Sigmoid colon (tissue), 7 donors: ENCODE data around the gene CAPN13. TPM values are rescaled to one million over a fixed set of nuclear protein-coding genes. Genes with fewer than 3 reads are reported as not detected.

ENCODE experiments used
- DNase-seq: peaks from one replicate; pipeline ENCODE4 v3.0.0-alpha.2; 2019
- H3K27ac ChIP-seq, 4 donors: fragments of 200-600 bp; sonication (generic); one replicate each; pipeline ENCODE4 v1.5.1; 2016 to 2019; ENCODE audit warnings: mild to moderate bottlenecking in 1 of 4
- H3K27me3 ChIP-seq, 3 donors: fragments of 200-600 bp; sonication (generic); one replicate each; pipeline ENCODE4 v1.5.1; 2019; ENCODE audit warnings: mild to moderate bottlenecking in 1 of 3
- H3K36me3 ChIP-seq, 4 donors: fragments of 200-600 bp; sonication (generic); one replicate each; pipeline ENCODE4 v1.5.1; 2016 to 2019
- H3K4me1 ChIP-seq, 4 donors: fragments of 200-600 bp; sonication (generic); one replicate each; pipeline ENCODE4 v1.5.1; 2017 to 2019
- H3K4me3 ChIP-seq, 4 donors: fragments of 200-600 bp; sonication (generic); one replicate each; pipeline ENCODE4 v1.5.1; 2017 to 2019; ENCODE audit warnings: mild to moderate bottlenecking in 2 of 4, moderate library complexity in 1 of 4
- H3K9me3 ChIP-seq, 4 donors: fragments of 200-600 bp in 3 of 4; sonication (generic) in 3 of 4; one replicate each; pipeline versions ENCODE4 v1.5.1 to v1.6.1; 2013 to 2019
- EP300 ChIP-seq, 4 donors: sonication (generic); formaldehyde crosslinking; IDR thresholded peaks; one replicate each; pipeline ENCODE4 v1.6.1; 2017; ENCODE audit warnings: antibody characterized with exemption in 4 of 4
- POLR2A ChIP-seq, 2 donors: fragments of 450-650 bp; IDR thresholded peaks; one replicate each; pipeline ENCODE4 v1.6.1; 2016; ENCODE audit warnings: antibody characterized with exemption in 2 of 2, mild to moderate bottlenecking in 2 of 2, moderate library complexity in 2 of 2
- POLR2AphosphoS5 ChIP-seq, 4 donors: sonication (generic); formaldehyde crosslinking; IDR thresholded peaks; one replicate each; pipeline ENCODE4 v1.6.1; 2017; ENCODE audit warnings: antibody characterized with exemption in 4 of 4
- WGBS, 2 donors: extraction: QIAGEN DNeasy Blood & Tissue Kit; methylation state at CpG; one replicate each; pipeline ENCODE4 v1.1.7; 2013; 5-methylcytosine and 5-hydroxymethylcytosine counted together
- intact Hi-C: fragments of 100-400 bp; cut with DNase I; formaldehyde crosslinking; loops from one replicate; pipeline ENCODE4 v1.15.1; 2023
- polyA plus RNA-seq, 3 donors: library from polyadenylated mRNA; stranded (reverse); fragments of 200-250 nt; gene quantifications; one replicate each; pipeline ENCODE4 v1.2.3, GENCODE V29; 2013
- small RNA-seq, 3 donors: library from RNA; depleted of rRNA; stranded (forward); fragments of <200 nt; gene quantifications; one replicate each; pipeline ENCODE3, GENCODE V24; 2016
- total RNA-seq, 4 donors: library from RNA; depleted of rRNA; stranded (reverse); fragments of >200 nt; gene quantifications; one replicate each; pipeline ENCODE4 v1.1.0, GENCODE V29; 2016
- TF ChIP-seq, protein P1 (sequence below), 4 experiments: fragments of 450-650 bp in 3 of 4; fragments of 200-600 bp in 1 of 4; IDR thresholded peaks; one replicate each; pipeline ENCODE4 v1.5.1; 2016 to 2019; ENCODE audit warnings: antibody characterized with exemption in 4 of 4, mild to moderate bottlenecking in 3 of 4, moderate library complexity in 2 of 4
- donor health status: healthy with polysubstance abuse.
- donor health status: Bipolar disorder and iron deficiency.
- donor health status: healthy.

CAPN13 gene
- total and polyA plus RNA-seq, 7 donors, result 11.4 to 17.3 (median 12.2) TPM; not detected in 4

DNA sequence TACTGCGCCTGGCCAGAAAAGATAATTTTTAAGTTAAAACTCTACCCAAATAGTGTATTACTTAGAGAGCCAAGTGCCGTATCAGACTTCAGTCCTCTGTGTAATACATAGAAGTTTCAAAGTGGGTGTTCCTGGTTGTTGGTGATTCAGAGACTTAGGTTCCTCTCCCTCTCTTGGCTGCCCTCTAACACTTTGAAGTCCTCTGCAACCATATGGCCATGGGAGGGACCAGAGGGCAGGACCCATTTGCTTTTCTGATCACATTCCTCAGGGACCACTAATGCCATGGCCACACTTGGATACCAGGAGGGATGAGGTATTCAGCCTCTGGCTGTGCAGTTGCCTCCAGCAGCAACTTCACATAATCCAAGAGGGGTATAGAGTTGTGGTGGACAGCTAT is 131.5 kb downstream of the CAPN13 start:
- Histone ChIP-seq H3K4me3 (no peak overlapping the region), H3K4me1 (no peaks in the 10 kb centered on the region), H3K9me3 (no peaks in the 10 kb centered on the region), H3K27me3 (no peaks in the 10 kb centered on the region), H3K36me3 (no peaks in the 10 kb centered on the region), H3K27ac (no peak overlapping the region)
- DNase-seq, result peak; percentile 22
- TF ChIP-seq, protein P1, sequence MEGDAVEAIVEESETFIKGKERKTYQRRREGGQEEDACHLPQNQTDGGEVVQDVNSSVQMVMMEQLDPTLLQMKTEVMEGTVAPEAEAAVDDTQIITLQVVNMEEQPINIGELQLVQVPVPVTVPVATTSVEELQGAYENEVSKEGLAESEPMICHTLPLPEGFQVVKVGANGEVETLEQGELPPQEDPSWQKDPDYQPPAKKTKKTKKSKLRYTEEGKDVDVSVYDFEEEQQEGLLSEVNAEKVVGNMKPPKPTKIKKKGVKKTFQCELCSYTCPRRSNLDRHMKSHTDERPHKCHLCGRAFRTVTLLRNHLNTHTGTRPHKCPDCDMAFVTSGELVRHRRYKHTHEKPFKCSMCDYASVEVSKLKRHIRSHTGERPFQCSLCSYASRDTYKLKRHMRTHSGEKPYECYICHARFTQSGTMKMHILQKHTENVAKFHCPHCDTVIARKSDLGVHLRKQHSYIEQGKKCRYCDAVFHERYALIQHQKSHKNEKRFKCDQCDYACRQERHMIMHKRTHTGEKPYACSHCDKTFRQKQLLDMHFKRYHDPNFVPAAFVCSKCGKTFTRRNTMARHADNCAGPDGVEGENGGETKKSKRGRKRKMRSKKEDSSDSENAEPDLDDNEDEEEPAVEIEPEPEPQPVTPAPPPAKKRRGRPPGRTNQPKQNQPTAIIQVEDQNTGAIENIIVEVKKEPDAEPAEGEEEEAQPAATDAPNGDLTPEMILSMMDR (IDR thresholded peaks at IDR 0.05), result no peak
- TF ChIP-seq EP300 (IDR thresholded peaks at IDR 0.05) (no peak), POLR2A (IDR thresholded peaks at IDR 0.05) (no peak), POLR2AphosphoS5 (IDR thresholded peaks at IDR 0.05) (no peak)
- 95% methylated on average over 2 of the region's 2 CpGs for WGBS, 2 donors
- intact Hi-C loops, result no loop called here

DNA sequence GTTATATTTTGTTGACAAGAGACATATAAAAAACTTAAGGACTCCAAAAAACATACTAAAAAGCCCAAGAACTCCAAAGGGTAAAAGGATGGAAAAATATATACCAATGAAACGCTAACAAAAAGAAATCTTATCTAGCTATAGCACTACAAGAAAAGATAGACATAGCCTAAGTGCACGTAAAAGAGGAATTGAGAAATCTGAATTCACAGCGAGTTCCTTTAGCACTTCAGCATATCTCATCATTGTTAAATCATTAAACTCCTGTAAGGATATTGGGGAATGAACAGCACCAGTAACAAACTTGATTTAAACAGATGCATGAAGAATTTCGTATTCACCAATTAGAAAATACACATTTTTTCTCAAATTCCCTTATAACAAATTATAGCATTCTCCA is 134.1 kb downstream of the CAPN13 start:
- no peak overlapping the region for H3K4me3 ChIP-seq
- no peaks in the 10 kb centered on the region for H3K36me3 ChIP-seq
- H3K27me3 ChIP-seq, result no peaks in the 10 kb centered on the region
- TF ChIP-seq POLR2AphosphoS5 (IDR thresholded peaks at IDR 0.05) (no peak), POLR2A (IDR thresholded peaks at IDR 0.05) (no peak), EP300 (IDR thresholded peaks at IDR 0.05) (no peak)
- TF ChIP-seq, protein P1 (IDR thresholded peaks at IDR 0.05), result no peak
- 87 to 95% methylated on average over 4 of the region's 4 CpGs for WGBS, 2 donors
- intact Hi-C loops, result no loop called here
- DNase-seq, result no peak
- H3K27ac ChIP-seq, result no peak overlapping the region
- no peaks in the 10 kb centered on the region for H3K4me1 ChIP-seq
- H3K9me3 ChIP-seq, result peaks cover 0 to 4% (median 0%) of the 10 kb centered on the region in 4 donors

Small RNA genes within 50 kb of the gene (small RNA-seq; reads per million reads assigned to genes)
- 0 reads per million in 3 donors for gene AC092569.1
